NCI-H82 (cell line): Measurements from ENCODE around the gene FER.
"Not testable (repeated sequence)": the region's sequence is repeated elsewhere in the genome, so short reads cannot be mapped to it uniquely, and the experiment has no call there.

Experiments used
- DNase-seq: peaks from one replicate; lab custom pipeline; 2025; lab: John Stamatoyannopoulos, UW

Gene FER

GRCh38 chr5:108881133-108881532, 133.4 kb downstream of the FER start:
- DNase-seq = no peak

- DNase-seq = no peak
Observed at GRCh38 chr5:108884736-108885135, 137.0 kb downstream of the FER start.

- DNase-seq = no peak
Observed at GRCh38 chr5:108898257-108898656, 150.6 kb downstream of the FER start.

- DNase-seq = no peak
Observed at GRCh38 chr5:108898707-108899106, 151.0 kb downstream of the FER start.

GRCh38 chr5:108899244-108899643, 151.5 kb downstream of the FER start:
- not testable (repeated sequence) for DNase-seq

- no peak for DNase-seq
Observed at GRCh38 chr5:108900668-108901067, 153.0 kb downstream of the FER start.

- DNase-seq = peak; percentile 2
Observed at GRCh38 chr5:108905805-108906204, 158.1 kb downstream of the FER start.

- DNase-seq = no peak
Observed at GRCh38 chr5:108910627-108911026, 162.9 kb downstream of the FER start.

GRCh38 chr5:108911055-108911454, 163.4 kb downstream of the FER start:
- DNase-seq = no peak

GRCh38 chr5:108917596-108917995, 169.9 kb downstream of the FER start:
- no peak for DNase-seq

- no peak for DNase-seq
Observed at GRCh38 chr5:108919591-108920326, 172.1 kb downstream of the FER start.

GRCh38 chr5:108924457-108924961, 176.8 kb downstream of the FER start:
- peak; percentile 11 for DNase-seq

- no peak for DNase-seq
Observed at GRCh38 chr5:108925073-108925472, 177.4 kb downstream of the FER start.

- DNase-seq = peak; percentile 36
Observed at GRCh38 chr5:108930107-108930506, 182.4 kb downstream of the FER start.

- DNase-seq = no peak
Observed at GRCh38 chr5:108935611-108936010, 187.9 kb downstream of the FER start.

GRCh38 chr5:108937221-108937620, 189.5 kb downstream of the FER start:
- no peak for DNase-seq

GRCh38 chr5:108940506-108940905, 192.8 kb downstream of the FER start:
- DNase-seq = no peak

- no peak for DNase-seq
Observed at GRCh38 chr5:108941746-108942145, 194.0 kb downstream of the FER start.

GRCh38 chr5:108942701-108943100, 195.0 kb downstream of the FER start:
- no peak for DNase-seq

- no peak for DNase-seq
Observed at GRCh38 chr5:108945094-108945493, 197.4 kb downstream of the FER start.

- DNase-seq = no peak
Observed at GRCh38 chr5:108946008-108946407, 198.3 kb downstream of the FER start.

- no peak for DNase-seq
Observed at GRCh38 chr5:108947164-108947563, 199.5 kb downstream of the FER start.

- no peak for DNase-seq
Observed at GRCh38 chr5:108950276-108950675, 202.6 kb downstream of the FER start.

- no peak for DNase-seq
Observed at GRCh38 chr5:108953940-108954339, 206.2 kb downstream of the FER start.
